H9 (cell line): ENCODE measurements around the gene NPHS1. TPM values are rescaled to one million over a fixed set of nuclear protein-coding genes. Genes with fewer than 3 reads are reported as not detected.

Source experiments
- DNase-seq: peaks from one replicate; pipeline ENCODE4 v3.0.0-alpha.2; 2017
- H2AFZ ChIP-seq: one replicate; pipeline ENCODE4 v1.6.1; 2013; ENCODE audit warnings: mild to moderate bottlenecking, low read length, control low read depth, moderate library complexity
- H2AK5ac ChIP-seq: 2 replicates; pipeline ENCODE4 v1.6.1; 2013; ENCODE audit warnings: low read length, control low read depth, mixed read lengths; ENCODE audit not compliant: insufficient read length
- H2BK120ac ChIP-seq: one replicate; pipeline ENCODE4 v1.6.1; 2013; ENCODE audit warnings: low read depth, mild to moderate bottlenecking, low read length, control low read depth, inconsistent platforms; ENCODE audit not compliant: poor library complexity, severe bottlenecking
- H2BK12ac ChIP-seq: 2 replicates; pipeline ENCODE4 v1.6.1; 2013; ENCODE audit warnings: low read length, control low read depth, mixed read lengths, low read depth; ENCODE audit not compliant: insufficient read length
- H2BK15ac ChIP-seq: 2 replicates; pipeline ENCODE4 v1.6.1; 2013; ENCODE audit warnings: low read depth, low read length, control low read depth
- H2BK20ac ChIP-seq: one replicate; pipeline ENCODE4 v1.6.1; 2013; ENCODE audit warnings: low read depth, mild to moderate bottlenecking, low read length, control low read depth, inconsistent platforms; ENCODE audit not compliant: poor library complexity, severe bottlenecking
- H2BK5ac ChIP-seq: 2 replicates; pipeline ENCODE4 v1.6.1; 2013; ENCODE audit warnings: low read length, control low read depth, mixed read lengths; ENCODE audit not compliant: insufficient read length
- H3K14ac ChIP-seq: 2 replicates; pipeline ENCODE4 v1.6.1; 2013; ENCODE audit warnings: low read length, control low read depth; ENCODE audit not compliant: insufficient read depth
- H3K18ac ChIP-seq: 2 replicates; pipeline ENCODE4 v1.6.1; 2013; ENCODE audit warnings: low read depth, mild to moderate bottlenecking, mixed read lengths, low read length, control low read depth; ENCODE audit not compliant: insufficient read length
- H3K23ac ChIP-seq: 2 replicates; pipeline ENCODE4 v1.6.1; 2013; ENCODE audit warnings: low read length, control low read depth, mixed read lengths, low read depth; ENCODE audit not compliant: insufficient read length
- H3K23me2 ChIP-seq: 2 replicates; pipeline ENCODE4 v1.6.1; 2013; ENCODE audit warnings: low read depth, mild to moderate bottlenecking, mixed read lengths, low read length, control low read depth; ENCODE audit not compliant: insufficient read length, poor library complexity, severe bottlenecking
- H3K27ac ChIP-seq: 2 replicates; pipeline ENCODE4 v1.5.1; 2013; ENCODE audit warnings: low read length, control low read depth, mixed read lengths, low read depth; ENCODE audit not compliant: insufficient read length
- H3K27me3 ChIP-seq: 2 replicates; pipeline ENCODE4 v1.6.1; 2013; ENCODE audit warnings: low read length, control low read depth, inconsistent platforms; ENCODE audit not compliant: insufficient read depth
- H3K4ac ChIP-seq: 2 replicates; pipeline ENCODE4 v1.6.1; 2013; ENCODE audit warnings: low read depth, mild to moderate bottlenecking, control low read depth, inconsistent platforms, low read length, moderate library complexity
- H3K4me1 ChIP-seq: 2 replicates; pipeline ENCODE4 v1.6.1; 2013; ENCODE audit warnings: low read length, control low read depth, inconsistent platforms; ENCODE audit not compliant: insufficient read depth
- H3K4me2 ChIP-seq: 2 replicates; pipeline ENCODE4 v1.6.1; 2013; ENCODE audit warnings: low read length, control low read depth, mixed read lengths; ENCODE audit not compliant: insufficient read length, insufficient read depth
- H3K56ac ChIP-seq: 2 replicates; pipeline ENCODE4 v1.6.1; 2013; ENCODE audit warnings: low read depth, mild to moderate bottlenecking, mixed read lengths, low read length, control low read depth; ENCODE audit not compliant: insufficient read length
- H3K79me1 ChIP-seq: 2 replicates; pipeline ENCODE4 v1.6.1; 2013; ENCODE audit warnings: low read depth, mild to moderate bottlenecking, moderate library complexity, low read length, control low read depth, inconsistent platforms; ENCODE audit not compliant: insufficient read depth, poor library complexity, severe bottlenecking
- H3K79me2 ChIP-seq: 2 replicates; pipeline ENCODE4 v1.6.1; 2013; ENCODE audit warnings: low read length, control low read depth, inconsistent platforms; ENCODE audit not compliant: insufficient read depth
- H3K9ac ChIP-seq: 2 replicates; pipeline ENCODE4 v1.6.1; 2013; ENCODE audit warnings: low read length, control low read depth, mixed read lengths; ENCODE audit not compliant: insufficient read length; ENCODE audit errors: extremely low read depth
- H3K9me3 ChIP-seq: one replicate; pipeline ENCODE4 v1.6.1; 2013; ENCODE audit warnings: low read depth, low read length, inconsistent platforms; ENCODE audit not compliant: control insufficient read depth
- H3T11ph ChIP-seq: one replicate; pipeline ENCODE4 v1.6.1; 2013; ENCODE audit warnings: mild to moderate bottlenecking, low read length, control low read depth, inconsistent platforms
- H4K20me1 ChIP-seq: one replicate; pipeline ENCODE4 v1.6.1; 2013; ENCODE audit not compliant: control insufficient read depth, insufficient read length, insufficient read depth
- H4K5ac ChIP-seq: 2 replicates; pipeline ENCODE4 v1.6.1; 2013; ENCODE audit warnings: low read depth, mild to moderate bottlenecking, mixed read lengths, low read length, control low read depth; ENCODE audit not compliant: insufficient read length
- H4K8ac ChIP-seq: replicated peaks from 2 replicates; pipeline ENCODE4 v1.6.1; 2013; ENCODE audit warnings: low read length, control low read depth, mixed read lengths, low read depth; ENCODE audit not compliant: insufficient read length
- H4K91ac ChIP-seq: 2 replicates; pipeline ENCODE4 v1.6.1; 2013; ENCODE audit warnings: low read depth, mild to moderate bottlenecking, moderate library complexity, mixed read lengths, low read length, control low read depth; ENCODE audit not compliant: insufficient read length
- H3K27ac Mint-ChIP-seq, 3 experiments: 2 replicates in 2 of 3; 3 replicates in 1 of 3; pipeline ENCODE4 v1.8.0; 2020 to 2021; ENCODE audit warnings: mixed read lengths in 3 of 3, mild to moderate bottlenecking in 1 of 3, moderate library complexity in 1 of 3
- H3K27me3 Mint-ChIP-seq: 2 replicates; pipeline ENCODE4 v1.8.0; 2021; ENCODE audit warnings: low read depth, mild to moderate bottlenecking, moderate library complexity, mixed read lengths
- H3K36me3 Mint-ChIP-seq, 3 experiments: 2 replicates in 2 of 3; 3 replicates in 1 of 3; pipeline ENCODE4 v1.8.0; 2020 to 2021; ENCODE audit warnings: low read depth in 3 of 3, mixed read lengths in 3 of 3; ENCODE audit not compliant: insufficient read depth in 1 of 3
- H3K4me1 Mint-ChIP-seq, 2 experiments: 2 replicates each; pipeline ENCODE4 v1.8.0; 2020; ENCODE audit warnings: mixed read lengths in 2 of 2
- H3K4me3 Mint-ChIP-seq, 2 experiments: 2 replicates in 1 of 2; 3 replicates in 1 of 2; pipeline ENCODE4 v1.8.0; 2020 to 2021; ENCODE audit warnings: mild to moderate bottlenecking in 2 of 2, mixed read lengths in 2 of 2, moderate library complexity in 1 of 2
- H3K9me3 Mint-ChIP-seq, 2 experiments: 2 replicates in 1 of 2; 3 replicates in 1 of 2; pipeline ENCODE4 v1.8.0; 2020; ENCODE audit warnings: mild to moderate bottlenecking in 2 of 2, mixed read lengths in 2 of 2, moderate library complexity in 1 of 2
- CTCF ChIP-seq: fragments of 200-600 bp; sonication (generic); conservative IDR thresholded peaks from 3 replicates; pipeline ENCODE4 v1.8.0; 2021; ENCODE audit warnings: antibody characterized with exemption, mild to moderate bottlenecking
- WGBS: extraction: QIAGEN DNeasy Blood & Tissue Kit; methylation state at CpG from one replicate; pipeline ENCODE4 v1.1.7; 2013; ENCODE audit warnings: missing lambda C conversion rate, low lambda C conversion rate, mixed read lengths; ENCODE audit not compliant: insufficient read length; ENCODE audit errors: extremely low coverage; 5-methylcytosine and 5-hydroxymethylcytosine counted together
- total RNA-seq: library from RNA; stranded (reverse); gene quantifications from 2 replicates; pipeline ENCODE4 v1.2.1, GENCODE V29; 2021

Gene NPHS1
- total RNA-seq, 1 experiment from 2014 or later: 0.83 TPM

GRCh38 chr19:35868172-35868822 is 16.0 kb upstream of the NPHS1 start, which contains the start of gene APLP1:
TSS of gene APLP1 (plus strand) at chr19:35868574. CDS start at chr19:35868637, 63 bp downstream.
- no peak within 1 kb of the TSS for H2BK15ac ChIP-seq
- H3K56ac ChIP-seq: no peak within 1 kb of the TSS
- no peak within 1 kb of the TSS for H3K23ac ChIP-seq
- no peak within 1 kb of the TSS for H2BK20ac ChIP-seq
- H3K4me3 Mint-ChIP-seq: peak within 1 kb of the TSS; percentile 63 to 88
- no peak within 1 kb of the TSS for H2BK12ac ChIP-seq
- no CpG with 5 or more reads among the region's 60 CpGs for WGBS
- no peak within 1 kb of the TSS for H2AFZ ChIP-seq
- H3K79me1 ChIP-seq: no peaks in the 10 kb centered on the region
- peaks cover 8% of the 10 kb centered on the region; the same call in 1 of the 2 replicates for H3K4me1 ChIP-seq
- H3K27ac ChIP-seq: no peak within 1 kb of the TSS
- no peak within 1 kb of the TSS for H3K18ac ChIP-seq
- H3K23me2 ChIP-seq: peaks cover 14% of the 10 kb centered on the region
- H4K8ac ChIP-seq: no peak within 1 kb of the TSS
- H4K20me1 ChIP-seq: no peaks in the 10 kb centered on the region
- H2BK5ac ChIP-seq: no peak within 1 kb of the TSS
- no peak within 1 kb of the TSS for H2AK5ac ChIP-seq
- no peaks in the 10 kb centered on the region for H3K79me2 ChIP-seq
- DNase-seq: peak; percentile 73
- no peak within 1 kb of the TSS for H3T11ph ChIP-seq
- H3K27me3 ChIP-seq: peaks cover 5% of the 10 kb centered on the region; the same call in 1 of the 2 replicates
- no peaks in the 10 kb centered on the region; a peak in 1 of 5 replicates for H3K9me3 Mint-ChIP-seq
- H3K4me2 ChIP-seq: peak within 1 kb of the TSS; percentile 76
- peaks cover 44% of the 10 kb centered on the region for H3K27me3 Mint-ChIP-seq
- H3K4ac ChIP-seq: no peak within 1 kb of the TSS
- no peaks in the 10 kb centered on the region for H3K9me3 ChIP-seq
- no peak within 1 kb of the TSS for H2BK120ac ChIP-seq
- no peak within 1 kb of the TSS for H4K91ac ChIP-seq
- no peak within 1 kb of the TSS for H3K14ac ChIP-seq
- peaks cover 3 to 5% (median 4%) of the 10 kb centered on the region in 3 experiments; a peak in 4 of 7 replicates for H3K36me3 Mint-ChIP-seq
- no peak within 1 kb of the TSS for H3K9ac ChIP-seq
- peak within 1 kb of the TSS in 2 of 3 experiments; percentile 51 to 55; a peak in 3 of 7 replicates for H3K27ac Mint-ChIP-seq
- peaks cover 14 to 35% of the 10 kb centered on the region in 2 experiments for H3K4me1 Mint-ChIP-seq
- TF ChIP-seq CTCF: no peak
- no peak within 1 kb of the TSS for H4K5ac ChIP-seq
